Measurements from ENCODE around the gene PNPLA5.

Gene PNPLA5

GRCh38 chr22:43858156-43858895 is 33.5 kb downstream of the PNPLA5 start:
- H3K4me3 ChIP-seq (replicated peaks in 1 of 2; ENCODE audit: low read depth in 2 of 2, low read length in 2 of 2) = no peak overlapping the region
- TF ChIP-seq CTCF (IDR thresholded peaks at IDR 0.05; ENCODE audit: low read depth, low read length) = no peak
- DNase-seq (ENCODE audit: low read depth in 2 of 2) = no peak

- no peak for DNase-seq (ENCODE audit: low read depth in 2 of 2)
- TF ChIP-seq CTCF (IDR thresholded peaks at IDR 0.05; ENCODE audit: low read depth, low read length) = no peak
Measured at GRCh38 chr22:43857367-43857766, 34.4 kb downstream of the PNPLA5 start.

GRCh38 chr22:43855431-43855830 is 36.4 kb downstream of the PNPLA5 start:
- no peak for DNase-seq (ENCODE audit: low read depth in 2 of 2)
- no peak overlapping the region for H3K4me3 ChIP-seq (replicated peaks in 1 of 2; ENCODE audit: low read depth in 2 of 2, low read length in 2 of 2)
- TF ChIP-seq CTCF (IDR thresholded peaks at IDR 0.05; ENCODE audit: low read depth, low read length) = no peak

More at GRCh38 chr22:43857367-43857766, 34.4 kb downstream of the PNPLA5 start:
- H3K4me3 ChIP-seq (replicated peaks in 1 of 2; ENCODE audit: low read depth in 2 of 2, low read length in 2 of 2) = no peak overlapping the region

GRCh38 chr22:43854786-43855271 is 37.0 kb downstream of the PNPLA5 start:
- no peak overlapping the region for H3K4me3 ChIP-seq (replicated peaks in 1 of 2; ENCODE audit: low read depth in 2 of 2, low read length in 2 of 2)
- DNase-seq (ENCODE audit: low read depth in 2 of 2) = no peak
- no peak for TF ChIP-seq CTCF (IDR thresholded peaks at IDR 0.05; ENCODE audit: low read depth, low read length)

- DNase-seq (ENCODE audit: low read depth in 2 of 2) = no peak
- TF ChIP-seq CTCF (IDR thresholded peaks at IDR 0.05; ENCODE audit: low read depth, low read length) = no peak
- no peak overlapping the region for H3K4me3 ChIP-seq (replicated peaks in 1 of 2; ENCODE audit: low read depth in 2 of 2, low read length in 2 of 2)
Measured at GRCh38 chr22:43854121-43854785, 37.6 kb downstream of the PNPLA5 start.

GRCh38 chr22:43853328-43853931 is 38.4 kb downstream of the PNPLA5 start:
- TF ChIP-seq CTCF (IDR thresholded peaks at IDR 0.05; ENCODE audit: low read depth, low read length) = no peak
- no peak overlapping the region for H3K4me3 ChIP-seq (replicated peaks in 1 of 2; ENCODE audit: low read depth in 2 of 2, low read length in 2 of 2)
- no peak for DNase-seq (ENCODE audit: low read depth in 2 of 2)

Measured in cardiac fibroblast (primary cell).